GM20000 (cell line): ENCODE results near the gene CD52.
"Not testable (repeated sequence)": the region's sequence is repeated elsewhere in the genome, so short reads cannot be mapped to it uniquely, and the experiment has no call there.

Experiments
- DNase-seq: peaks from one replicate; pipeline ENCODE4 v3.0.0; 2012; ENCODE audit warnings: low spot score
- CTCF ChIP-seq: IDR thresholded peaks from 2 replicates; pipeline ENCODE4 v1.5.1; 2012; ENCODE audit warnings: mild to moderate bottlenecking, control low read depth; ENCODE audit errors: extremely low read depth, missing control alignments

CD52 gene

GRCh38 chr1:26306290-26307229 is 11.2 kb upstream of the CD52 start, which contains the start of gene UBXN11:
Gene UBXN11, minus strand, starts transcription at chr1:26306636. Its CDS starts 3,753 bp downstream, at chr1:26302883.
- DNase-seq: peak; percentile 94
- no peak for TF ChIP-seq CTCF

GRCh38 chr1:26307363-26307781 is 10.4 kb upstream of the CD52 start:
- no peak for TF ChIP-seq CTCF
- DNase-seq: no peak

- DNase-seq: not testable (repeated sequence)
Observed at GRCh38 chr1:26307966-26308899, 9.5 kb upstream of the CD52 start.

GRCh38 chr1:26314501-26314900 is 3.3 kb upstream of the CD52 start:
- TF ChIP-seq CTCF: no peak
- no peak for DNase-seq

GRCh38 chr1:26315874-26316850 is 1.6 kb upstream of the CD52 start:
- no peak for TF ChIP-seq CTCF
- DNase-seq: no peak

GRCh38 chr1:26317146-26317545 is 612 bp upstream of the CD52 start:
- no peak for DNase-seq

More at GRCh38 chr1:26317146-26317545, 612 bp upstream of the CD52 start:
- TF ChIP-seq CTCF: no peak
